COR-L47 (cell line): ENCODE data around the gene TLX2.

Source experiments
- DNase-seq: peaks from one replicate; lab custom pipeline; 2025; lab: John Stamatoyannopoulos, UW

TLX2 gene

DNA sequence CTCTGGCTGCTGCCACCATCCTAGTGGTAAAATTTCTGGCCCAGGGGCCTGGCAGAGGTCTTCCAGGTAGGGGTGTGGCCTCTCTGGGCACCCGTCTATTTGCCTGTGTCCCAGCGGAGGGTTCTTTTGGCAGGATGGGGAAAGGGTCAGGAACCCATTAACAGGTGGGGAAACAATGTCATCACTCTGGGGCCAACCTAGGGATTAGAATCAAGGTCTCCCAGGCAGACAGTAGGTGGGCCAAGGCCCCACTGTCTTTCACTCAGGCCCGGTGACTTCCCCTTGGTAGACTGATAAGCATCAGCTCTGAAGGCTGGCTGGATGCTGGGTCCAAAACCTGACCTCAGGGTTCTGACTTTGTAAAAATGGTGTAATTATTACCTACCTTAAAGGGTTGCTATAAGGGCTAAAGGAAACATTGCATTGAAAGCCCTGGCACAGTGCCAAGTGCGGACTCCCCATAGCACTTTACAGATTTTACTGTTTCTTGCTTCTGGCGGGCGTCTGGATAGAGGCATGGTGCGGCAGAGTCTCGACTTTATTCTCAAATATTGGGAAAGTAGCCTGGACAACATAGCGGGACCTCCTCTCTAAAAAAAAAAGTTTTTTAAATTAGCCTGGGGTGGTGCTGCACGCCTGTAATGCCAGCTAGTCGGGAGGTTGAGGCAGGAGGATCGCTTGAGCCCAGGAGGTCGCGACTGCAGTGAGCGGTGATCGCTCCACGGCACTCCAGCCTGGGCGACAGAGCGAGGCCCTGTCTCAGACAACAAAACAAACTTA lies 17.1 kb upstream of the TLX2 start:
- DNase-seq, result no peak

DNA sequence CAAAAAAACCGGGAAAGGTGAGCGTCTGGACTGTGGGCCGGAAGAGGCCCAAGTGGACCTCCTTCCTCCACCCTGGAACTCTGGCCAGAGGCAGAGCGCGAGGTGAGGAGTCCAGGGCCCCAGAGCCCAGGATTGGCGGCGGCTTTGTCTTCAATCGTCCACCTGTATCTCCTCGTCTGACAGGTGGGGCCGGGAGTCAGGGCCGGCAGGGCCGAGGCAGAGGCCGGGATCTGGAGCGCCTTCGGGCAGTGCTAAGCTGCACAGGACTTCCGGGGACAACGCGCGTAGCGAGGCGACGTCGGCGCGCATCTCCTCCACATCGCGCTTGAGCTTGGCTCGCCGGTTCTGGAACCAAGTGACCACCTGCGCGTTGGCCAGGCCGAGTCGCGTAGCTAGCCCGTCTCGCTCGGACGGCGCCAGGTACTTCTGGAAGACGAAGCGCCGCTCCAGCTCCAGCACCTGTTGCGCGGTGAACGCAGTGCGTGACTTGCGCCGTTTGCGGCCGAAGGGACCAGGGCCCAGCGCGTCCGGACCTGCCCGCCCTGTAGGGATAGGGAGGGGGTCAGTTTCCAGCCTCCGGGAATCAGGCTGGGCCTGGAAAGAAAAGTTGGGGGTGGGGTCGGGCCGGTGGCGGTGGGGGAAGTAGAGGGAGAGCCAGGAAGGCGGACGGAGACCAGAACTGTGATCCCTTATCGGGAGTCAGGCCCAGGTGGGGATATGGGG lies 16.3 kb upstream of the TLX2 start:
- no peak for DNase-seq

DNA sequence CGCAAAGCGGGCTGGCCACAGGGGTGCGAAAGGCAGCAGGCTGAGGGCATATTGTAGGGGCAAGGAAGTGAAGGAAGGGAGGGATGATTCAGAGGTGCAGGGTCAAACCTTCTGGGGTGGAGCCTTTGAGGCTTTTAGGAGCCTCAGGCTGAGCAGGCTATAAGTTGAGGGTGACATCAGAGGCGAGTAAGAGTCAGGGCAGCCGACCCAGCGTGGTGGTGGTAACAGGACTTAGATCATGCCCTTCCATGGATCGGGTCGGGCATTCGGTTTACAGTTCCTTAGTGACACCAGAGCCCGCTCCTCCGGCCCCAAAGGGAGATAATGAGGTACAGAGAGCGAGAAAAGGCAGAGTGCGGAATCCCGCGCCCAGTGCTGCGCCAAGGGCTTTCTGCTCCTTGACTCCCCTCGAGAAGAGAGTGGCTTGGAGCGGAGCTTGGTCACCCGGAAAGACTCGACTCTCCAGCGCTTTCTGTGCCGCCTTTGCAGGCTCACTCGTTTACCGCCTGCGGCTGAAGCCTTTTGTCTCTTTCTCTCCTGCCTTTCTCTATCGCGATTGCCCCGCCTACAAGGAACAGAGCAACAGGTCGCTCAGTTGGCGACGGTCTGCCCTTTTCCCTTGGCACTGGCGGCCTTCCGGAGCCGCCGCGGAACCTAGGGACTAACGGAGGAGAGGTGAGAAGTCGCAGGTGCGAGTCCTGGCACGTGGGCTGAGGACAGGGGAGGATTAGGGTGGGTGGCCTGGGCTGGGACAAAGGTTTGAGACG lies 15.6 kb upstream of the TLX2 start:
- DNase-seq, result no peak

DNA sequence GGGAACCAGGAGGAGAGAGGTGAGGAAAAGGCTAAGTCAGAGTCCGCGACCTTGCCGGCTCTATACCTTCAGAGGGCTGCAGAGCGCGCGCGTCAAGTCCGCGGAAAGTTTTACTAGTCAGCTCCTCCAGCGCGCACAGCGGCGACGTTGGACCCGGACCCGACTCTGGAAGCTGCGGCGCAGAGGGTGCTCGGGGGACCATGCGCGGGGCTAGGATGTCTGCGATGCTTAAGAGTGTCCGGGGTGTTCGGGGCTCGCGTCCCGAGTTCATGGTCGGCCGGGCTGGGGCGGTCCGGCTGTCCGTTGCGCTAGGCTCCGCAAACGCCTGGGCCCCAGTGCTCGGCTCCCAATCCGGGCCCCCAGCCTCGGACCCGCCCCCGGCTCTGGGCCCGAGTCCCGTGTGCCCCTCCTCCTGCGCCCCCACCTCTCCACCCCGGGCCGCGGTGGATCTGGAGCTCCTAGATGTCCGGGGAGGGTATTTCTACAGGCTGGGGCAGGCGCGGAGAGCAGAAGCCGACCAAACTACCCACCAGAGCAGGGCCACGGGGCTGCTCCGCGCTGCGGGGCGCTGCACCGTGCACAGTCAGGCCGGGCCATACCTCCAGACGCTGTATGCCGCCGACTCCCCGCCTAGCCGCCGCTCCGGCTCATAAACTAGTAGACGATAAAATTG lies 14.8 kb upstream of the TLX2 start, which contains the start of gene LBX2:
TSS of gene LBX2 (minus strand) at position 337 of the 673 bp plus-strand sequence. CDS start at position 271, 66 bp downstream.
- DNase-seq, result no peak

DNA sequence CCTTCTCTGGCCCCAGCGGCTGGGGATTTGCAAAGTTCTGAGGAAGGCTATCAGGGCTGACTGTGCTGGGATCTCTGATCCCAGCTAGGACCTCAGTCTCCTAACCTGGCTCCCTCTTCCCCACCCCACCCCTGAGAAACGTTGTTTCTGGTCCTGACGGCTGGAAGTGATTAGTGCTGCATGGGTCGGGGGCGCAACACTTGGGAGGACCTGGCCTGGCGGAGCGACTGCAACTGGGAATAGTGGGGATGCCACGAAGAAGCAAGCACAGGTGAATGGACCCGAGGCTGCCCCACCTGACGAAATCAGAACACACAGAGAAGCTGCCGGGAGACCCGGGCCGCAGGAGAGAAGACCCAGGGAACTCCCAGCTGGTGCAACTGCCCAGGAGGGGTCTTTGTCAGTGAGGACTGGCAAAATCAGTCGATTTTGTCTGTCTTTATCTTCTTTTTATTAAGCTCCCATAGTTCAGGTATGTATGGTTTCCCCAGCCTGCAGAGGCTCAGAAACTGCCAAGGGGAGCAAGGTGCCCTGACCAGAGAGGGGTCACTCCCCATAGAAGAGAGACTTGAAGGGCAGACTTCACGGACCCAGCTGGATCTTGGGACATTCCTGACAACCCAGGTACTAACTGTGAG lies 14.2 kb upstream of the TLX2 start:
- DNase-seq, result no peak

DNA sequence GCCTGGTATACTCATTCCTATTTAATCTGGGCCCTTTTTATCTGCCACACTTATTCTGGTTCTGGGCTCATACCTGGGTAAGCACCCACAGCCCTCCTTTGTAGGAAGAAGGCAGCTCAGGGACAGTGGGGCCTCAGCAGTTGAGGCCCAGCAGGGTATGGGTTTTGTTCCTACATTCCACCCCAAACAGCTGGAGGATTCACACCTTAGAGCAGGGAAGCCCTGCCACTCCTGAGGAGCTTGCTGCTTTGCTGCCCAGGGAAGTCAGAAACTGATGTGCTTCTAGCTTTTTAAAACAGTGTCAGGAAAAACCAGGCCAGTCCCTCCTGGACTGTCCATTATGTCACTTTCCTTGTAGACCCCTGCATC lies 13.7 kb upstream of the TLX2 start:
- no peak for DNase-seq

DNA sequence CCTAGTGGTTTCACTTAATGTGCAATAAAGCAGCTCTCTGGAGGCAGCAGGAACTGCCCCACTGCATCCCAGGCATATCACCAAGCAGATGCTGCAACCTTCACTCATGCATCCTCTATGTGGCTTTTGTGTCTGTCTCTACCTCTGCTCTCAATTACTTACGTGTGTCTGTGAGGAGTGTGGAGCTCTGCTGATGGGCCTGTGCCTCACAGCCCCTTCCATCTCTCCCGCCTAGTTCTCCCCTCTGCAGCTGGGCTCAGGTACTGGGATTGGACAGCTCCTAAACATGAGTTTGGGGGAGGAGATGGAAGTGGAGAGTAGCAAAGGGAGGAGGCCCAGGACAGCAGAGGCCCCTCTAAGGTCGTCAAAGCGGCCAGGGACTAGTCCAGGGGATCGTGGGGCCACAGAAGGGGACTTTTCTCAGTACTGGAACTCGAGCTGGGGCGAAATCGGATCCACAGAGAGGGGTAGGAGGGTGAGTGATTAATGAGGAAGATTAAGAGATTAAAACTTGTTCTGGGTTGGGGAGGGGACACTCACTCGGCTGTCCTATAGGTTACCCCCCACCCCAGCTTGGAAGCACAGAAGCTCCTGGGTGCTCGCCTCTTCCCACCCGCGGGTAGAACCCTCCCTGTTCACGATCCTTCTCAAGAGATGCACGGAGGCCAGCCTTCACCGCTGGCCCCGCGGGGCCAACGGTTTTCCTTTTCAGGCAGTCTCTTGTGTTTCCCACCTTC lies 12.7 kb upstream of the TLX2 start:
- no peak for DNase-seq

DNA sequence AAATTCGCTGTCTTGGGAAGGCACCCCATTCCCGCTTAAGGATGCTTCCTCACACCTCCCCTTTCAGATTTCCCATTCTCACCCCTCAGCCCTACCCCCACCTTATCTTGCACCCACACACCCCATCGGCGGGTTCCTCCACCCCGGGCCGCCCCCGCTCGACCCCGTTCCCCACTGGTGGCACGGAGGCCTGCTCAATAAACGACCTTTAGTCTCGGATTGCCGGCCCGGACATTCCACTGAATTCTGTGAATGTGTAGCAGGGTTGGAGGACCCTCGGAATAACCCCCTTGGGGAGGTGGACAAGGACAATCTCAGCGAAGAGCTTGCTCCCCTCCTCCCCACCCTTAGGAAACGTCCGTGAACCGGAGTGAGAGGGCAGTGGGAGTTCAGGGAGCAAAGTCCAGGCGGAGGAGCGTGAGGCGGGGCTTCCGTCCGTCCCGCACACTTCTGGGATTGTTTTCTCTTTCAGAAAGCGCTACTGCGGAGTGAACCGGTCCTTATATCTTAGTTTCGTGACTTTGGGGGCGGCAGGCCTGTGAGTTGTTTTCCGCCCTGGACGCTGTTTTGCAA lies 12.0 kb upstream of the TLX2 start:
- DNase-seq, result no peak

DNA sequence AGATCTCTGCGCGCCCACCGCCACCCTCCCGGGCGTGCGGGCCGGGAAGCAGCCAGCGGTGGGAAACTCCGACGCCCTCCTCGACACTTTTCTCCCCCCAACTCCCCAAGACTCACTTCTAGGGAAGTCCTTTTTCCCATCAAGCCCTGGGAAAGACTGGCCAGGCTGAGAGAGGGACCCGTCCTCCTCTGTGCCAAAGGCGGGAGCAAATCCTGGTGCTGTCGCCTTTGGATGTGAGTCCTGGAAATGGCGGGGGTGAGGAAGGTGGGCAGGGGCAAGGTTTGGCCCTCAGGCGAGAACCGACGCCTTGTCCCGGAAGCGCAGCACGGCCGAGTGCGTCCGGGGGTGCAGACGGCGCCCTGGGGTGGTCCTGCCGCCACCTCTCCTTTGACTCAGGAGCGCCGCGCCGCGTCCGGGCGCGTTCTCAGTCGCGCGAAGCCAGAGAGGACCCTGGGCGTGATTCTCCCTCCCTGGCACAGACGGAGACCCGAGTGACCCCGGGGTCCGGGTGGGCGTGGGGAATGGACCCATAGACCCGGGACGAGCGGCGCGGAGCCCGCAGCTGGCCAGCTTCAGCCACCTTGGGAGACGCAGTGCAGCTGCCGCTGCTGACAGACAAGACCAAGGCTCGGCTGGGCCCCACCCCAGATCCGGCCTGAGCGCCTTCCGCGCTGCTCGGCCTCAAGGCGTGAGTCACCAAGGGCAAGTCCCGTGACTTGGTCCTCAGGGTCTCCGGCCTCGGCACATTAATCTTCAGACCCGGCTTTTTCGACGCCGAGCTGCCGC lies 11.3 kb upstream of the TLX2 start:
- no peak for DNase-seq

DNA sequence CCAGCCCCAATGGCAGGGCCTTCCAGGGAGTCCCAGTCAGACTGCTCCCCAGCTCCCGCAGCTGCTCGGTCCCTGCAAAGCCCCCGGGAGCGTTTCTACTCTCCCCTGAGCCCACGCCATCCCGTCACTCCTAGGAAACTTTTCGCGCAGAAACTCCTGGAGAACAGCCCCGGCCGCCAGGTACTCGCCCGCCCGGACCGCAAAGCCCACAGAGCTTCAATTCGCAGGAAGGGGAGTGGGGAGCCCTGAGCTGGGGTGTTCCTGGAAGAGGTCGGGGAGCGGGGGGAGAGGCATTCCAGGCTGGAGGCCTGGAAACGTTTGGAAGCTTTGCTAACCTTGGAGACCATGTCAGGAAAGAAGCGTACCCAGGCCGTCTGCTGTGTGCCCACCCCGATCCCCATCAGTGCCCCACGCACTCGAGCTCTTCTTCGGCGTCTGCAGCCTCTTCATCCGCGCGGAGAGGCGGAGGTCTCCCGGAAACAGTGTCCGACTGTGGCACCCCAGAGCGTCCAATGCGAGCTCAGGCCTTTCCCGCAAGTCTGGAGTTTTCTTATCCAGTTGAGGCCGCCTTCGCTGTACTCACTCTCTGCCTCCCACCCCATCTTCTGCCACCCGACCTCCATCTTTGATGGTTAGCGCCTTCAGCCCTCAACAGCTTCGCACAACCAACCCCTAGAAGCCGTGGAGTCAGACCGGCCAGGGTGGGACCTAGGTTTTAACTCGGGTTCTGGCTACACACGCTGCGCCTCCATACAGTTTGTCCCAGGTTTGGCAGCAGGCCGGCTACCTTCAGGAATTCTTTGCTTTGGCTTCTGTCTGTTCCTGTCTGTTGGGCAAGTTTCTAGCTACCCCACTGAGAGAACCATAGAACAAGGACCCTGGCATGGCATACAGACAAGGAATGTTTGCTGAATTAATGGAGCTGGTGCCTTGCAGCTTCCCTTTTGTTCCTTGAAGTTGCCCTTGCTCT lies 10.5 kb upstream of the TLX2 start:
- no peak for DNase-seq

DNA sequence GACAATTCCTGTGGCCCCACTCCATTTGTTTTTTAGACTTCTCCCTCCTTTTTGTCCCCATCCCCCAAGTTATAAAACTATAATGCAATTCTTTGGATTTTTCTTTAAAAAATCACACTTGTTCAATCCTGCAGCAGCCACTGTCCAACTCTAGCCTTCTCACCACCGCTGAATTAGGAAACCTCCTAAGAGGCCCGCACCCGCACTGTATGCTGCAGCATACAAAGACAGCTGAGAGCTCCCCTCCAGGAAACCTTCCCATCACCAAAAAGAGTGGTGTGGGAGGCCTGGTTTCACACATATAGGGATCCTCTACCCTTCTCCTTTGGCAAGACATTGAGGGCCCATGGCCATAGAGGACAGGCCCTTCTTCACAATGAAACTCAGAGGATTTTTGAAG lies 9.7 kb upstream of the TLX2 start:
- DNase-seq, result no peak

DNA sequence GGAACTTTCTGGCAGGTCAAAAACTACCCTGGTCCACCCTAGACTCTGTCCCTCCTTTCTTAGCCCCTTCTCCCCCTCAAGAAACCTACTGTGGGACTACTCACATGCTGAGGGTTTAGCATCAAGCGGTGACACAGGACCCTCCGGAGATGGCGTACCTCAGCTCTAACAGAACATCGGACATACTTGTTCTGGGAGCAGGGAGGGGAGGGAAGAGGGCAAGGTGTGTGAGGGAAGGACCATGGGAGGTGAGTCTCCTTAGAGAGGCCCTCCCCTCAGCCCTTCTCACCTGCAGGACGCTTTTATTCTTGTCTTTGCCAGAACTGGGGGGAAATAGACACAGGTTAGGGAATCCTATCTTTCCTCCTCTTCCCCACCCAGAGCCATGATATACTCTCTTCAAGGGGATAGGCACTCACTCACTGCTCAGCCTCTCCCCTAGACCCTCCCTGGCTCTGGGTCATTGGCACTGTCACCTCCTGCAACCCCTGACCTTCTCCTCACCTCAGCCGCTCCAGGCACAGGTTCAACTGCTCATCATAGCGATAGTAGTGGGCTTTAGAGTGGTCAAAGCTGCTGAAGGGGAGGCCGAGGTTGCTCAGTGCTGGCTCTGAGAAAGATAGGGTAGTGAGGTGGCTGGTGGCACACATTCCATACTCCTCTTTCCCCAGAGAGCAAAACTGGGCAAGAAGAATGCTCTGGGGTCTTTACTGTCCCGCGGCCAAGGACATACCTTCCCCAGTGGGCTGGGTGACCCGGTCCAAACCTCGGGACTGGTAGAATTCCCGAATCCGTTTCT lies 8.6 kb upstream of the TLX2 start:
- no peak for DNase-seq

DNA sequence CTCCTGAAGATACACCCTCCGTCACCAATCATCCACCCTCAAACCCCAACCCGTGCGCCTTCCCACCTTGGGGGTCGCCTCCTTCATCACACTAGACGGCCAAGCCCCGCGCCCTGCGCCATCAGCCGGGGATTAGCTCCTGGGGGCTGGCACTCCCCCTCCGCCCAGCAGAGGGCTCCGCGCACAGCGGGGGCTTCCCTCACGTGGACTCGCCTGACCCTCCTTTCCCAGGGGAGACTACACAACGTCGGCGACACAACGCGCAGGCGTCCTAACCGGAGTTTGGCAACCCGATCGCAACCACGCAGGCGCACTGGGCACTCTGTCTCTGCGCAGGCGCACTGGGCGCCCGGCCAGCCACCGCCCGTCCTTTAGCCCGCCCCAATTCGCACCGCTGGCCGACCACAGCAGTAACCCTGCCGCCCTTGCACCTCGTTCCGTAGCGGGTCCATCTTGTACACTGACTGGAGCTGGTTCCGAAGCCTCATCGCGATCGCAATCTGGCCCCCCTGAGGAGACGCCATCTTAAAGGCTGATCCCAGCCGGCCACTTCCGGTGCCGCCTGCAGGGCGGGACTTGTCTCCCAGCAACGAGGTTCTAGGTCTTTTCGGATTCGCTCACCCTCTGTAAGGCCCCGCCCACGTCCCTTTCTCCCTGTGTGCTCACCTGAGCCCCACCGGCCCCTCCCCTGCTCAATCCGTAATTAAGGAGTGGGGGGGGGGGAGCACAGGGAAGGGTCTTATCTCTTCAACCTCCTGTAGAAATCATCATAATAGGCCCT lies 6.9 kb upstream of the TLX2 start, which contains the start of gene PCGF1:
TSS of gene PCGF1 (minus strand) at position 551 of the 781 bp plus-strand sequence. CDS start at position 524, 27 bp downstream.
- peak; percentile 99 for DNase-seq

DNA sequence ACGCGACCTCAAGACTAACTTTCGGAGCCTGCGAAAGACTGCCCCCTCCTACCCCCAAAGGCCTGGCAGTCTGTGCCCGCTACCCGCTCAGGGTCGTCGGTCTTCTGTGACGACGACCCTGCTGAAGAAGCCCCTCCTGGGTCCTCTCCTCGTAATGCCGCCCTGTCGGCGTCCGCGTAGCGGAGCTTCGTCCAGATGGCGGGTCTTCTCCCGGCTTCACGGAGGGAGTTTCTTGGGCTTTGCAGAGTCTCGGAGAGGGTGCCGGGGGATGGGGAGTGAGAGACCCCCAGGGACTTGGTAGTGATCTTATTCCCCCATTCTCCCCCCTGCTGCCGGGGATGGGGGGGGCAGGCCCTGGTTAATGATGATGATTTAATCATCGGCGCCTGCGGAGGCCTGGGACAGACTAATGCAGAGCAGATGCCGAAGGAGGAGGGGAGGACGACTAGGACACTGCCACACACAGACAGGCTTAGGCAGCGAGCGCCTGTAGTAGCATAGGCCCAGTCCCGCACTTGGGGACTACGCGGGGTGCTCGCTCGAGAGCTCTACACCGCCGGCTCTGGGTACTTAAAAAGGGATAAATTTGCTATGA lies 6.2 kb upstream of the TLX2 start:
- DNase-seq, result peak; percentile 33

DNA sequence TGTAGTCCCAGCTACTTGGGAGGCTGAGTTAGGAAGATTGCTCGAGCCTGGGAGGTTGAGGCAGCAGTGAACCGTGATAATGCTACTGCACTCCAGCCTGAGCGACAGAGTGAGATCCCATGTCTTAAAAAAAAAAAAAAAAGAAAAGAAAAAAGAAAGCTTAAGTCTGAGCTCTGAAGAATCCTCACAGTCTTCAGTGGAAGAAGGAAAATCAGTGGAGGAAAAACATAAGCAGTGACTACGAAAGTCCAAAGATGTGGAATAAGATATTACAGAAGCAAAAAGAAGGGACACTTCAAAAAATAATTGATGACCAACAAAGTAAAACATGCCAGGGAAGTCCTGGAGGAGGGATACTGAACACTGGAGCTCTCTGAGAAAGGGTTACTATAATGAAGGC lies 4.0 kb upstream of the TLX2 start:
- no peak for DNase-seq
